Endothelial cell of umbilical vein (primary cell): Measurements from ENCODE around the gene SH3BP2.

Experiments used
- CTCF ChIP-seq, 2 donors: IDR thresholded peaks; 1 replicate in 1 of 2; 2 replicates in 1 of 2; pipeline ENCODE4 v1.5.1; 2011; ENCODE audit warnings: low read length in 2 of 2, mild to moderate bottlenecking in 2 of 2, moderate library complexity in 2 of 2, control low read depth in 1 of 2, inconsistent platforms in 1 of 2, low read depth in 1 of 2; ENCODE audit not compliant: insufficient read depth in 1 of 2; ENCODE audit errors: extremely low read depth in 1 of 2
- EZH2 ChIP-seq: IDR thresholded peaks from 2 replicates; pipeline ENCODE4 v1.6.1; 2012; ENCODE audit warnings: borderline replicate concordance, low read depth, mild to moderate bottlenecking, moderate library complexity, low read length, inconsistent platforms; ENCODE audit not compliant: severe bottlenecking
- MYC ChIP-seq: IDR thresholded peaks from one replicate; pipeline ENCODE4 v1.6.1; 2011; ENCODE audit warnings: mild to moderate bottlenecking, low read depth, low read length

- no peak for TF ChIP-seq CTCF (IDR thresholded peaks at IDR 0.05; ENCODE audit: extremely low read depth in 1 of 2, insufficient read depth in 1 of 2, low read depth in 1 of 2, low read length in 2 of 2)
- no peak for TF ChIP-seq EZH2
- no peak for TF ChIP-seq MYC
Observed at GRCh38 chr4:2789793-2790582, 2.9 kb upstream of the SH3BP2 start.
